ENCODE data around the gene RBM33.
"Not testable (repeated sequence)": the region's sequence is repeated elsewhere in the genome, so short reads cannot be mapped to it uniquely, and the experiment has no call there.

Gene RBM33

GRCh38 chr7:155809332-155809946, 165.0 kb downstream of the RBM33 start:
- no peak for DNase-seq (ENCODE audit: low read depth)

- no peak for DNase-seq (ENCODE audit: low read depth)
These were observed 165.7 kb downstream of the RBM33 start for GRCh38 chr7:155809947-155810769.

GRCh38 chr7:155810770-155811559, 166.5 kb downstream of the RBM33 start:
- no peak for DNase-seq (ENCODE audit: low read depth)

DNA sequence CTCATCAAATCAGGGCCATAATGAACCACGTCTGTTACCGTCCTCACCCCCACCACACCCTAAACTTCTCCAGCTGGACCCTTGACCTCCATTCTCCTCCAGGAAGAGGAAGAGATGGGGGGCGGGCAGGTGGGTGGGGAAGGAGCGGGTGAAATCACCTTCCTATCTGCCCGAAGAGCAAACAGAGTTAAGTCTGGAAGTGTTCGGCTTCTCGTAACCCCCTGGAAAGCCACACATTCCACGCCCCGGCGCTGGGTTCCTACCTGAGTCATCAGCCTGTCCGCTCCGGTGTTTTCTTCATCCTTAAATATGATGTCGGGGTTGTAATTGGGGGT, 167.1 kb downstream of the RBM33 start:
- DNase-seq (ENCODE audit: low read depth): no peak

- DNase-seq (ENCODE audit: low read depth): no peak
These were observed 167.7 kb downstream of the RBM33 start, which contains the start of gene SHH for GRCh38 chr7:155811895-155812761. Gene SHH (minus strand): TSS chr7:155812463. CDS start chr7:155812122, 341 bp downstream.

DNA sequence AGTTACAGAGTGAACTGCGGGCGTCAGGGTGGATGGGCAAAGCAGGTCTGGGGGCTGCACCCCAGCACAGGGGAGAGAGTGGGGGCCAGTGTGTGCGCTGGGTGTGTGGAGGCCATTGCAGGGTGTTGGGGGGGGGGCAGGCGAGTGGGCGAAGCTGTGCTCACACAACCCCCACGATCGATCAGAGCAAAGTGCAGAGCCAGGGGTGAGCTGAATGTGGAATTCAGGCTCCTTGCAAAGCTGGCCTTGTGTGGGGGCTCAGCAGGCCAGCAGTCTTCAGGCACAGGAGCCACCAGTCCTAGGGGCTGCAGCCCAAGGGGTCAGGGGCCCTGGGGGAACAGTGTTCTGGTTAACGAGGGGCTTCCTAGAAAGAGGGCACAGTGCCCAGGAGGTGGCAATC, 168.7 kb downstream of the RBM33 start:
- DNase-seq (ENCODE audit: low read depth): no peak

DNA sequence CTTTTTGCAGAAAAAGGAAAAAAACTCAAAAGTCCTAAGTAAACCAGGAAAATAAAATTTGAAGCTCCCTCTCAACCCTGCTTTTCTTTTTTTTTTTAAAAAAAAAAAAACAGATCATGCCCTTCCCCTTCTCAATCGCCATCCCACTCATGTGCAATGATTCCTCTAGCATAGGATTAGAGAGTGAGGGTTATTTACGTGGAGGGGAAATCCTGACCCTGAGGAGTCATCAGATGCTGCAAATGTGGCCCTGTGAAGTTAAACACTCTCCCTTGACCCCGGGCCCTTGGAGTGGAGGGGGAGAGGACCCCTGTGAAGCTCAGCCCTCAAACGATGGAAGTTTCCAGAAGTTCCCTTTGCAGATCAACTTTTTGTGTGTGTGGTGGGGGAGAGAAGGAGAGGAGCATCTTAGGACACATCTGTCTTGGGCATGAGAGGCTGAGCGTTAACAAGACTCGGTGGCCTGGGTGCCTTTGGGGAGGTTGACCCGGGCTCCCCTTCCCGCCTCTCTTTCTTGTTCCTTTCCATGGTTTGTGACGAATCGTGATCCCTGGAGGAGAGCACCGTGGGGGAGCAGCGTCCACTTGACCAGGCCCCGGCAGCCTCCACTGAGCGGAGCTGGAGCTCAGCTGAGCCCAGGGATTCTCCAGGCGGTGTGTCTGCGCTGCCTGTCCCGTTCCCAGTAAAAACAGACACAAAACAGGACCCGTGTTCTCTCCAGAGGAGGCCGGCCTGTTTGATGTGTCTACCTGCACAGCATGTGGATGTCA, 169.3 kb downstream of the RBM33 start:
- DNase-seq (ENCODE audit: low read depth): no peak

- DNase-seq (ENCODE audit: low read depth): no peak
These were observed 170.1 kb downstream of the RBM33 start for GRCh38 chr7:155814316-155815276.

- no peak for DNase-seq (ENCODE audit: low read depth)
These were observed 171.1 kb downstream of the RBM33 start for GRCh38 chr7:155815332-155816191.

DNA sequence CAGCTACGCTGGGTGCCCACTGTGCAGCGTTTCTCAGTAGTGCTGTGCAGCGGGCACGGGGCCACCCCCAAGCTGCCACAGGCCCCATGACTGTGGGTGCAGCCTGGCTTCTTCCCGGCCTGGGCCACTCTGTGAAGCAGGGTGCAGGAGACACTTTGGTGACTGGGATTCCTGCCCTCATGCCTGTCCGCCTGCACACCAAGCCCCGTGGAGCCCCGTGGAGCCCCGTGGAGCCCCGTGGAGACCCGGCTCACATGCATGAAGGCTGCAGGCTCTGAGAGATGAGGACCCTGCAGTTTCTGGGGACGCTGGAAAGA, 171.7 kb downstream of the RBM33 start:
- no peak for DNase-seq (ENCODE audit: low read depth)

- DNase-seq (ENCODE audit: low read depth): no peak
These were observed 172.5 kb downstream of the RBM33 start for GRCh38 chr7:155816996-155817395.

- not testable (repeated sequence) for DNase-seq (ENCODE audit: low read depth)
These were observed 173.1 kb downstream of the RBM33 start for GRCh38 chr7:155817515-155817914.

GRCh38 chr7:155818154-155818819, 173.8 kb downstream of the RBM33 start:
- DNase-seq (ENCODE audit: low read depth): no peak

DNA sequence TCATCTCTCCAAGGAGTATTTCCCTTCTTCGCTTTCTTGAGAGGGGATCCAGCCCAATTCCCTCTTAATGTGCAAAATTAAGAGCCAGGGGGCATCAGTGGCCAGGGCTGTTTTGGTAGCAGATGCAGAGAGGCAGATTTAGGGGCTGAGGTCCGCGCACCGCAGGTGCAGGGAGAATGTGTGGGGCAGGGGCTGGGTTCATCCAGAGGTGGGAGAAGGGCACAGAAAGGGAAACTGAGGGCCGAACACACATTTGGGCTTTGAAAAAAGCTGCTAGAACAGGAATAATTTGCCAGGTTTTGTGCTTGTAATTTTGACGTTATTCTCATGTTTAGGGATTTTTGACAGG, 174.3 kb downstream of the RBM33 start:
- no peak for DNase-seq (ENCODE audit: low read depth)

DNA sequence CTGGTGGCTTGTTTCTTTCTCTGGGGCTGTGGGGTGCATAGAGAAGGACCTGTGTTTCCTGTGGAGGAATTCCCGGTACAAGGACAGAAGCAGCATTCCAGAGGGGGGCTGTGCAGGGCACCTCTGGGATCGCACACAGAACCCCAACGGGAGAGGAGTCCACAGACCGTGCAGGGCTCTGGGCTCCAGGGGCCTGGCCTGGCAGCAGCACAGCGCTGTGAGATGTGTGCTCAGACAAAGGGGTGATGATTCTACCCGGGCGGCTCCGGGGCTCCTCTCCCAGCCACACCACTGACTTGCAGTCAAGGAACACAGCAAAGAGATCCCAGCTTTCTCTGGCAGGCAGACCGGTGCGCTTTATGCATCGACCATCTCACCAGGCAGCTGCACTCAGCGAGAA, 174.7 kb downstream of the RBM33 start:
- DNase-seq (ENCODE audit: low read depth): no peak

GRCh38 chr7:155820246-155820645, 175.8 kb downstream of the RBM33 start:
- no peak for DNase-seq (ENCODE audit: low read depth)

DNA sequence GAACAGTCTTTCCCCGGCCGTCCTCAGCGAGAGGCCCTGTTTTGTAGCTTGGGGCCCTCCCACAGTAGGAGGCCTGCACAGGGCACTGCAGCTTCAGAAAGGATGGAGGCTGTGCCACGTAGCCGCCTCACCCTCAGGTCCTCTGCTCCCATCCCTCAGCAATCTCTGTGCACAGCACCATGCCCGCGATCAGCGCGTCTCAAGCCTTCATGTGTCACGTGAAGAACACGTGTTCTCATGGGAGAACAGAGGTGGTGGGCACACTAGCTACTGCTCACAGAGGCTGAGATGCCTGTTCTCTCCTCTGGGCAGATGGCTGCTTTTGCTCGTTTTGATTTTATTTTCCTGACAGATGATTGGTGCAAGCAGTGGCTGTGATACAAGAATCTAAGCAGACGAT, 176.3 kb downstream of the RBM33 start:
- no peak for DNase-seq (ENCODE audit: low read depth)

GRCh38 chr7:155821851-155822250, 177.4 kb downstream of the RBM33 start:
- no peak for DNase-seq (ENCODE audit: low read depth)
